ENCODE results near the gene RNF146.
"Not testable (repeated sequence)": the region's sequence is repeated elsewhere in the genome, so short reads cannot be mapped to it uniquely, and the experiment has no call there.

Gene RNF146

GRCh38 chr6:127317388-127318128 lies 50.9 kb downstream of the RNF146 start:
- no peak for DNase-seq (ENCODE audit: extremely low read depth, low read depth)
- TF ChIP-seq CTCF (IDR thresholded peaks at IDR 0.05; ENCODE audit: low read depth, low read length), result no peak

- DNase-seq (ENCODE audit: extremely low read depth, low read depth), result no peak
- TF ChIP-seq CTCF (IDR thresholded peaks at IDR 0.05; ENCODE audit: low read depth, low read length), result no peak
Measured at GRCh38 chr6:127319686-127320085, 53.0 kb downstream of the RNF146 start.

- TF ChIP-seq CTCF (IDR thresholded peaks at IDR 0.05; ENCODE audit: low read depth, low read length), result no peak
- no peak for DNase-seq (ENCODE audit: extremely low read depth, low read depth)
Measured at GRCh38 chr6:127328043-127328609, 61.5 kb downstream of the RNF146 start.

- DNase-seq (ENCODE audit: extremely low read depth, low read depth), result not testable (repeated sequence)
Measured at GRCh38 chr6:127331256-127331655, 64.6 kb downstream of the RNF146 start.

- no peak for TF ChIP-seq CTCF (IDR thresholded peaks at IDR 0.05; ENCODE audit: low read depth, low read length)
Measured at GRCh38 chr6:127332383-127332961, 65.8 kb downstream of the RNF146 start.

More at GRCh38 chr6:127332383-127332961, 65.8 kb downstream of the RNF146 start:
- no peak for DNase-seq (ENCODE audit: extremely low read depth, low read depth)

All from AG09319 (cell line).